Parathyroid adenoma (tissue), 2 donors: ENCODE results near the gene TMPRSS15.

Source experiments
- H2AFZ ChIP-seq: fragments of 300-600 bp; sonication (generic); one replicate; pipeline ENCODE4 v1.7.0; 2017; ENCODE audit warnings: antibody characterized with exemption, mild to moderate bottlenecking
- H3K27ac ChIP-seq: fragments of 300-600 bp; sonication (generic); one replicate; pipeline ENCODE4 v1.7.0; 2017
- H3K27me3 ChIP-seq: fragments of 300-600 bp; sonication (generic); one replicate; pipeline ENCODE4 v1.7.0; 2017; ENCODE audit warnings: low read length; ENCODE audit not compliant: control insufficient read depth, insufficient read depth
- H3K36me3 ChIP-seq: fragments of 300-600 bp; sonication (generic); one replicate; pipeline ENCODE4 v1.7.0; 2017; ENCODE audit warnings: low read length; ENCODE audit not compliant: control insufficient read depth, insufficient read depth
- H3K4me1 ChIP-seq: fragments of 300-600 bp; sonication (generic); one replicate; pipeline ENCODE4 v1.7.0; 2017; ENCODE audit warnings: control low read depth
- H3K4me2 ChIP-seq: fragments of 300-600 bp; sonication (generic); one replicate; pipeline ENCODE4 v1.7.0; 2017; ENCODE audit warnings: low read length
- H3K4me3 ChIP-seq: fragments of 300-600 bp; sonication (generic); one replicate; pipeline ENCODE4 v1.7.0; 2017; ENCODE audit warnings: low read depth, low read length
- H3K79me2 ChIP-seq: fragments of 300-600 bp; sonication (generic); one replicate; pipeline ENCODE4 v1.7.0; 2017; ENCODE audit warnings: control low read depth
- H3K9ac ChIP-seq: fragments of 300-600 bp; sonication (generic); one replicate; pipeline ENCODE4 v1.7.0; 2017; ENCODE audit warnings: mild to moderate bottlenecking
- H3K9me3 ChIP-seq: fragments of 300-600 bp; sonication (generic); one replicate; pipeline ENCODE4 v1.7.0; 2017; ENCODE audit warnings: low read length; ENCODE audit not compliant: control insufficient read depth
- CTCF ChIP-seq: fragments of 300-600 bp; sonication (generic); IDR thresholded peaks from one replicate; pipeline ENCODE4 v1.7.0; 2017; ENCODE audit warnings: antibody characterized with exemption, mild to moderate bottlenecking
- donor health status: primary hyperparathyroidism.

Gene TMPRSS15

DNA sequence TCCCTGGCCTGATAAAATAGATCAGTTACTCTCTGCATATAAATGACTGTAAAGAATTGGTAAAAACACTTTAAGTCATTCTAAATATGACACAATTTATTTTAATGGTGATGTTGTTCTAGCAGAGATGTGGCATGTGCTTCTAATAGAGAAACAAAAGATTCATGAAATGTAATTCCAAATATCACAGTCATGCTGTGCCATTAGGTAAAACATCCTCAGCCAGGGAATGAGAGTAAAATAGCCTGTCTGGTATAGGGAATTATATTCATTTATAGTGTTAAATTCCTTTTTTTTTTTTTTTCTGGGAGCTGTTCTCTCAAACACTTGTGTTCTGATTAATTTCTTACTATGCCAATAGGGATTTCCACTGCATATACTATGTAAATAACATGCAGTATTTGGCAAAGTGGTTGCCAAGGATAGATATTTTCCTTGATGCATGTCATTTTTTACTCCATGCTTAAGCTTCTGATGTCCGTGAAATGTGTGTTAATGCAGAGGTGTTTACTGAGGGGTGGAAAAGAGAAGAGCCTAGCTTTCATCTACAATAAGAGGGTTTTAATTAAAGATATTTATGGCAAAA is 67.8 kb downstream of the TMPRSS15 start:
- no peaks in the 10 kb centered on the region for H3K79me2 ChIP-seq
- H3K27ac ChIP-seq: no peak overlapping the region
- H3K4me2 ChIP-seq: no peak overlapping the region
- H3K4me1 ChIP-seq: no peaks in the 10 kb centered on the region
- no peaks in the 10 kb centered on the region for H3K27me3 ChIP-seq
- no peaks in the 10 kb centered on the region for H3K36me3 ChIP-seq
- H3K9me3 ChIP-seq: no peaks in the 10 kb centered on the region
- TF ChIP-seq CTCF: no peak
- H3K4me3 ChIP-seq: no peak overlapping the region
- H2AFZ ChIP-seq: no peak overlapping the region
- H3K9ac ChIP-seq: no peak overlapping the region

DNA sequence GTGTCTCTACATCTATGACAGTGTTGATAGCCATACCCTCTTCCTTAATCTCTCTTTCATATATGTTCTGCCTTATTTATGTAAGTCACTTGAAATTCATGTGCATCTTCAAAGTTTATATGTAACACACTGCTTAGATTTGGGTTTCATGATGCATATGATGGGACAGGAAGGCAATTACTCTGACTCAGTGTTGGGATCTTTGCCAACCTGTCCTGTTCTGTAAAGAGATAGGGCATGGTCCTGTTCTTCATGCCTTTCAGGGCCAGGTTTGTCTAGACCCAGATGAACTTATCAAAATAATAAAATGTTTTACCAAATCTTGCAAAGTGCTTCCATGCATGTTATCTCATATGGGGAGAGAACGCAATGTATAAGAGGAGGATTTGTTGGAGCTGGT is 69.5 kb downstream of the TMPRSS15 start:
- Histone ChIP-seq H3K4me1 (no peaks in the 10 kb centered on the region), H3K27ac (no peak overlapping the region), H3K36me3 (no peaks in the 10 kb centered on the region), H3K27me3 (no peaks in the 10 kb centered on the region), H3K4me3 (no peak overlapping the region), H2AFZ (no peak overlapping the region), H3K9ac (no peak overlapping the region), H3K4me2 (no peak overlapping the region), H3K9me3 (no peaks in the 10 kb centered on the region), H3K79me2 (no peaks in the 10 kb centered on the region)
- TF ChIP-seq CTCF: no peak

GRCh38 chr21:18318156-18318555 is 85.4 kb downstream of the TMPRSS15 start:
- TF ChIP-seq CTCF: no peak

GRCh38 chr21:18298228-18298627 is 105.4 kb downstream of the TMPRSS15 start:
- no peak for TF ChIP-seq CTCF
- Histone ChIP-seq H3K4me2 (no peak overlapping the region), H3K4me1 (no peaks in the 10 kb centered on the region), H3K36me3 (no peaks in the 10 kb centered on the region), H2AFZ (no peak overlapping the region), H3K79me2 (no peaks in the 10 kb centered on the region), H3K27me3 (no peaks in the 10 kb centered on the region), H3K27ac (no peak overlapping the region), H3K9ac (no peak overlapping the region), H3K9me3 (no peaks in the 10 kb centered on the region), H3K4me3 (no peak overlapping the region)

More at GRCh38 chr21:18318156-18318555, 85.4 kb downstream of the TMPRSS15 start:
- Histone ChIP-seq H3K4me2 (no peak overlapping the region), H3K79me2 (no peaks in the 10 kb centered on the region), H3K4me1 (no peaks in the 10 kb centered on the region), H3K36me3 (no peaks in the 10 kb centered on the region), H3K9ac (no peak overlapping the region), H2AFZ (no peak overlapping the region), H3K4me3 (no peak overlapping the region), H3K9me3 (no peaks in the 10 kb centered on the region), H3K27ac (no peak overlapping the region), H3K27me3 (no peaks in the 10 kb centered on the region)

GRCh38 chr21:18294100-18294499 is 109.5 kb downstream of the TMPRSS15 start:
- Histone ChIP-seq H3K9ac (no peak overlapping the region), H3K4me2 (no peak overlapping the region), H2AFZ (no peak overlapping the region), H3K36me3 (no peaks in the 10 kb centered on the region), H3K9me3 (no peaks in the 10 kb centered on the region), H3K4me1 (no peaks in the 10 kb centered on the region), H3K4me3 (no peak overlapping the region), H3K79me2 (no peaks in the 10 kb centered on the region), H3K27ac (no peak overlapping the region), H3K27me3 (no peaks in the 10 kb centered on the region)
- TF ChIP-seq CTCF: no peak
